ENCODE results near the gene FBXL7. TPM values are rescaled to one million over a fixed set of nuclear protein-coding genes. Genes with fewer than 3 reads are reported as not detected.
"Not testable (repeated sequence)": the region's sequence is repeated elsewhere in the genome, so short reads cannot be mapped to it uniquely, and the experiment has no call there.

Gene FBXL7
- total RNA-seq, 4 donors from 2014 or later: 2.0 to 6.8 (median 3.9) TPM

DNA sequence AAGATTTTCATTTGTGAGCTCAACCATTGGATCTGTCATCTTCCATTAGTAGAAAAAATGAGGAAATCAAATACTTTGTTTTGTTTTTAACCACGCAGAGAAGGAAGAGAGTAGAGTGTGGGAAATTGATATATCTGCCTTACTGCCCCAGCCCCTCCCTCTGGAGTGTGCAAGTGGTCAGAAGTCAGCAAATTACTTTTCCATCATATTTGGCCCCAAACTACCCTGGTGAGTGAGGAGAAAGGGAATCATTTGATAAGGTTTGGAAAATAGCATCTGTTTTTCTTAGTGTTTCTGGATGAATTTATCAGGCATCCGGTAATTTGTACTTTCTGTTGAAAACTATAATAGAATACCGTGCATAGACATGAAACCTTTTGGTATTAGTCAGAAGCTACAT, 352.2 kb downstream of the FBXL7 start:
- TF ChIP-seq, protein P1, sequence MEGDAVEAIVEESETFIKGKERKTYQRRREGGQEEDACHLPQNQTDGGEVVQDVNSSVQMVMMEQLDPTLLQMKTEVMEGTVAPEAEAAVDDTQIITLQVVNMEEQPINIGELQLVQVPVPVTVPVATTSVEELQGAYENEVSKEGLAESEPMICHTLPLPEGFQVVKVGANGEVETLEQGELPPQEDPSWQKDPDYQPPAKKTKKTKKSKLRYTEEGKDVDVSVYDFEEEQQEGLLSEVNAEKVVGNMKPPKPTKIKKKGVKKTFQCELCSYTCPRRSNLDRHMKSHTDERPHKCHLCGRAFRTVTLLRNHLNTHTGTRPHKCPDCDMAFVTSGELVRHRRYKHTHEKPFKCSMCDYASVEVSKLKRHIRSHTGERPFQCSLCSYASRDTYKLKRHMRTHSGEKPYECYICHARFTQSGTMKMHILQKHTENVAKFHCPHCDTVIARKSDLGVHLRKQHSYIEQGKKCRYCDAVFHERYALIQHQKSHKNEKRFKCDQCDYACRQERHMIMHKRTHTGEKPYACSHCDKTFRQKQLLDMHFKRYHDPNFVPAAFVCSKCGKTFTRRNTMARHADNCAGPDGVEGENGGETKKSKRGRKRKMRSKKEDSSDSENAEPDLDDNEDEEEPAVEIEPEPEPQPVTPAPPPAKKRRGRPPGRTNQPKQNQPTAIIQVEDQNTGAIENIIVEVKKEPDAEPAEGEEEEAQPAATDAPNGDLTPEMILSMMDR (IDR thresholded peaks at IDR 0.05): no peak
- no peak for TF ChIP-seq POLR2A (IDR thresholded peaks at IDR 0.05)
- H3K4me3 ChIP-seq (ENCODE audit: low read depth, poor library complexity, severe bottlenecking): no peak overlapping the region
- WGBS, 2 donors: 83 to 84% methylated on average over 3 of the region's 3 CpGs
- intact Hi-C loops (cut with DNase I; ENCODE audit: low total_unique reads): no loop called here
- DNase-seq (ENCODE audit: low spot score in 2 of 2): no peak

DNA sequence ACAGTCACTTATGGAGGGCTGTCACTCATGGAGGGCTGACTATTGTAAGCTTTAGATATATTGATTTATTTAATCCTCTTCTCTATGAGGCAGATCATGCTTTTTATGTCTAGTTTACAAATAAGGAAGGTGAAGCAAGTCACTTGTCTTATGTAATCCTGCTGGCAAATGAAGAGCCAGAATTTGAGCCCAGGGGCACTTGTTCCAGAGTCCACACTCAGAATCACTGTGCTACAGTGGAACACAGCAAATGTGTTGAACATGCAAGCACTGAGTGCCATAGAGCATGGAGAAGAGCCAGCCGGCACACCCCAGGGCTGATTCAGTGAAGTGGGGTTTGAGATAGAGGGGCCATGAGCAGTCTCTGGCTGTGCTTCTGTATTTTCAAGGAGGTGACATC, 353.0 kb downstream of the FBXL7 start:
- H3K4me3 ChIP-seq (ENCODE audit: low read depth, poor library complexity, severe bottlenecking): no peak overlapping the region
- TF ChIP-seq, protein P1 (IDR thresholded peaks at IDR 0.05): no peak
- TF ChIP-seq POLR2A (IDR thresholded peaks at IDR 0.05): no peak
- WGBS, 2 donors: 92 to 100% methylated on average over 1 of the region's 1 CpG
- DNase-seq (ENCODE audit: low spot score in 2 of 2): no peak
- intact Hi-C loops (cut with DNase I; ENCODE audit: low total_unique reads): no loop called here

DNA sequence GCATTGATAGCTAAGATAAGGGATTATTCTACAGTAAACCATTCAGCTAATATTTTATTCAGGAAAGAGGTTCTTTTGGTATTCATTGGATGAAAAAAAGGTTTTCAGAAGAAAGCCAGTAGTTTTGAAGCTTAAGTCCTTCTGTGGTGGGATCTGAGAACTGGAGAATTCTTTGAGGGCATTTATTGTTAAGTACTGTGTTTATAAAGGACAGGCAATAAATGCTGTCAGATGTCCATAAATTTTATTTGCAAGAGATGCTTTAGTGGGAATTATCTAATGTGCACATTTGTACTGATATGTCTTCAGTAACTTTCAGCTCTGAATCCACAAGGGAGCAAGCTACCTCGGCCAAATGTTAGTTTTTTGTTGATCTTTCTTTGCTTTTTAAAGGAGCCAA, 358.3 kb downstream of the FBXL7 start:
- H3K4me3 ChIP-seq (ENCODE audit: low read depth, poor library complexity, severe bottlenecking): no peak overlapping the region
- 47 to 51% methylated on average over 1 of the region's 1 CpG for WGBS, 2 donors
- no peak for TF ChIP-seq POLR2A (IDR thresholded peaks at IDR 0.05)
- TF ChIP-seq, protein P1 (IDR thresholded peaks at IDR 0.05): no peak
- intact Hi-C loops (cut with DNase I; ENCODE audit: low total_unique reads): no loop called here
- no peak for DNase-seq (ENCODE audit: low spot score in 2 of 2)

DNA sequence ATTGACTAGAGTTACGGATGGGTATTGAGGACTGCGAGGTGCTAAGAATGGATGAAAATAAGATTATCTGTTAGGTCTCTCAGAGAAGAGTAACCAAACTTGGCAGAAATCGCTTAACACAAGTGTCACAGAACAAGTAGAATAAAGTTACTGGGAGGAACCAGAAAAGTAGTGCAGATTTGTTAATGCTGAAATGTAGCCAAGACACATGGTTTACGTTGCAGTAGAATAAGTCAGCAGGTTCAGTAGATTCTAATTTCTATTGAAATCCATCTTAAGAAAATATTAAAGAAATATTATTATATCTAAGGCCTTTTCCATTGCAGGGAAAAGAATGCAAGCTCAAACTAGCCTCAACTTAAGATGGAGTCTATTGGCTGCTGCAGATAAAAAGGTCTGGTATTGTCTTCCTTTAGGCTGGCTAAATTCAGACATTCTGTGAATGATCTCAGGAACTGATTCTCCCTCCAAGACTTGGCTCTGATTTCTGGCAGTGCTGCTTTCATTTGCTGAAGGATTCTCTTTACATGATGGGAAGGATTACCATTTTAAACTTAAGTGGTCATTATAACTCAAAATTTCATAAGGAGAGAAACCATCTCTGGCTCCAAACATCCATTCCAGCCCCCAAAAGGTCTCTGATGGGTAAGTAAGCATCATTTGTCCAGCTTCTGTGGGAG, 364.7 kb downstream of the FBXL7 start:
- H3K4me3 ChIP-seq (ENCODE audit: low read depth, poor library complexity, severe bottlenecking): no peak overlapping the region
- DNase-seq (ENCODE audit: low spot score in 2 of 2): no peak
- no peak for TF ChIP-seq POLR2A (IDR thresholded peaks at IDR 0.05)
- TF ChIP-seq, protein P1 (IDR thresholded peaks at IDR 0.05): no peak
- intact Hi-C loops (cut with DNase I; ENCODE audit: low total_unique reads): no loop called here
- 71 to 77% methylated on average over 4 of the region's 4 CpGs for WGBS, 2 donors

DNA sequence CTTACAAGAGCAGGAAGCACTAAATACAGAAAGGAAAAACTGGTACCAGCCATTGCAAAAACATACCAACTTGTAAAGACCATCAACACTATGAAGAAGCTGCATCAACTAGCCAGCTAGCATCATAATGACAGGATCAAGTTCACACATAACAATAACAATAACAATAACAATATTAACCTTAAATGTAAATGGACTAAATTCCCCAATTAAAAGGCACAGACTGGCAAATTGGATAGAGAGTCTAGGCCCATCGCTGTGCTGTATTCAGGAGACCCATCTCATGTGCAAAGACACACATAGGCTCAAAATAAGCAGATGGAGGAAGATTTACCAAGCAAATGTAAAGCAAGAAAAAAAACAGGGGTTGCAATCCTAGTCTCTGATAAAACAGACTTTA, 372.3 kb downstream of the FBXL7 start:
- intact Hi-C loops (cut with DNase I; ENCODE audit: low total_unique reads); H3K4me3 ChIP-seq (ENCODE audit: low read depth, poor library complexity, severe bottlenecking); DNase-seq (ENCODE audit: low spot score in 2 of 2): not testable (repeated sequence)
- WGBS, 2 donors: 91 to 94% methylated on average over 1 of the region's 1 CpG

DNA sequence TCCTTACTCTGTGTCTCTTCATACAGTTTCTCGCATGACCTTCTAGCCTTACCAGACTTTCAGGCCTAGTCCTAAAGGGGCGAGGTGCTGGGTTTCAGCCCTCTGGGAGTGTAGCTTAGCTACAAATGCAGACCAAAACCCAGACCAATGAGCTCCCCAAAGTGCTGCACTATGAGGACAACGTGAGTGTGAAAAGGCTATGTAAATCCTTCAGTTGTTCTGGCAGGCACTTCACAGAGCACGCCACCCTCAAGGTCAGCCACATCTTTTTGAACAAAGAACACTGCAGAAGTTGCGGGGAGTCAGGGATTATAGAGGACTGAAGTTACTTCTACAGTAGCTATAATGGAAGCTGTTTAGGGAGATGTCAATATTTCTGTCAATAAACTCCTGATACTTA, 377.9 kb downstream of the FBXL7 start:
- no peak for DNase-seq (ENCODE audit: low spot score in 2 of 2)
- intact Hi-C loops (cut with DNase I; ENCODE audit: low total_unique reads): no loop called here
- TF ChIP-seq, protein P1 (IDR thresholded peaks at IDR 0.05): no peak
- TF ChIP-seq POLR2A (IDR thresholded peaks at IDR 0.05): no peak
- no peak overlapping the region for H3K4me3 ChIP-seq (ENCODE audit: low read depth, poor library complexity, severe bottlenecking)
- WGBS, 2 donors: 85 to 90% methylated on average over 5 of the region's 5 CpGs

All from lower leg skin (tissue), 4 donors.